Keratinocyte (primary cell): ENCODE results near the gene GPR3.

ENCODE experiments used
- CTCF ChIP-seq, 3 experiments: IDR thresholded peaks in 1 of 3; conservative IDR thresholded peaks in 1 of 3; optimal IDR thresholded peaks in 1 of 3; 2 replicates in 2 of 3; 3 replicates in 1 of 3; pipeline versions ENCODE3 to v1.5.1; 2011; ENCODE audit warnings: low read length in 3 of 3, mild to moderate bottlenecking in 3 of 3, moderate library complexity in 2 of 3, control low read depth in 1 of 3, inconsistent platforms in 1 of 3; ENCODE audit not compliant: insufficient read depth in 2 of 3; ENCODE audit errors: extremely low read depth in 1 of 3
- EZH2 ChIP-seq: IDR thresholded peaks from one replicate; pipeline ENCODE4 v1.6.1; 2012; ENCODE audit warnings: inconsistent platforms, mild to moderate bottlenecking, low read length, moderate library complexity

DNA sequence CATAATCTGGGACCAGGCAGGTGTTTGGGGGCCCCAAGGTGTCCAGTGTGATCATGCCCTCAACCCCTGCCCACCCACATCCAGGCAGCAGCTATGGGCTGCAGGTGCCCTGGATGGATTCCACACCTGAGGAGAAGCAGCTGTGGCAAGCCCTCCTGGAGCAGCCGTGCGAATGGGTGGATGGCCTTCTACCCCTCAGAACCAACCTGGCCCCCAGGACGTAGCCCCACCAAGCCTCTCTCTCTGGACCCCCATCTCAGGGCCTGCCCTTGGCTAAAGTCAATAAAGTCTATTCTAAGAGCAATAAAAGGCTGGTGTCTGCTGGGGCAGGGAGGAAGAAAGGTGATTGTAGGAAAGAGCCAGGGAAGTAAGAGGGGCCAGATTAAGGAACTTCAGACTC, 38.8 kb upstream of the GPR3 start:
- TF ChIP-seq CTCF (optimal IDR thresholded peaks at IDR 0.05 in 1 of 3, IDR thresholded peaks at IDR 0.05 in 1 of 3, conservative IDR thresholded peaks at IDR 0.05 in 1 of 3; ENCODE audit: extremely low read depth in 1 of 3, insufficient read depth in 2 of 3, low read length in 3 of 3) = no peak
- no peak for TF ChIP-seq EZH2
